Neutrophil (primary cell): Measurements from ENCODE around the gene CLDN34.

Experiments used
- H3K27ac ChIP-seq: fragments of 200-600 bp; sonication (generic); 2 replicates; pipeline ENCODE4 v1.5.1; 2016; ENCODE audit warnings: mild to moderate bottlenecking, moderate library complexity
- H3K27me3 ChIP-seq: fragments of 200-600 bp; sonication (generic); 2 replicates; pipeline ENCODE4 v1.6.0; 2016; ENCODE audit warnings: mild to moderate bottlenecking
- H3K36me3 ChIP-seq: fragments of 200-600 bp; sonication (generic); 2 replicates; pipeline ENCODE4 v1.5.1; 2017
- H3K4me1 ChIP-seq, 2 experiments: fragments of 200-600 bp in 1 of 2; sonication (generic) in 1 of 2; 1 replicate in 1 of 2; 2 replicates in 1 of 2; pipeline versions ENCODE4 v1.5.1 to v1.6.1; 2013 to 2016; ENCODE audit warnings: low read depth in 1 of 2, low read length in 1 of 2, mild to moderate bottlenecking in 1 of 2, moderate library complexity in 1 of 2; ENCODE audit not compliant: control insufficient read depth in 1 of 2, insufficient read depth in 1 of 2
- H3K4me3 ChIP-seq, 2 experiments: fragments of 200-600 bp in 1 of 2; sonication (generic) in 1 of 2; 1 replicate in 1 of 2; 2 replicates in 1 of 2; pipeline ENCODE4 v1.5.1; 2013 to 2016; ENCODE audit warnings: low read depth in 1 of 2, low read length in 1 of 2, mild to moderate bottlenecking in 1 of 2, moderate library complexity in 1 of 2
- H3K9me3 ChIP-seq: fragments of 200-600 bp; sonication (generic); 2 replicates; pipeline ENCODE4 v1.5.1; 2016
- CTCF ChIP-seq: fragments of 200-600 bp; sonication (generic); IDR thresholded peaks from 2 replicates; pipeline ENCODE4 v1.5.1; 2016; ENCODE audit warnings: antibody characterized with exemption

Gene CLDN34

GRCh38 chrX:9953396-9953795, 13.8 kb upstream of the CLDN34 start:
- Histone ChIP-seq H3K27me3 (no peaks in the 10 kb centered on the region), H3K9me3 (no peaks in the 10 kb centered on the region), H3K4me1 (no peaks in the 10 kb centered on the region), H3K4me3 (no peak overlapping the region), H3K27ac (no peak overlapping the region), H3K36me3 (no peaks in the 10 kb centered on the region)
- no peak for TF ChIP-seq CTCF

- TF ChIP-seq CTCF, result no peak
- Histone ChIP-seq H3K27me3 (no peaks in the 10 kb centered on the region), H3K27ac (no peak overlapping the region), H3K36me3 (no peaks in the 10 kb centered on the region), H3K4me3 (no peak overlapping the region), H3K9me3 (no peaks in the 10 kb centered on the region), H3K4me1 (no peaks in the 10 kb centered on the region)
These were observed 11.7 kb upstream of the CLDN34 start for GRCh38 chrX:9955506-9955905.

GRCh38 chrX:9957743-9958142, 9.4 kb upstream of the CLDN34 start:
- Histone ChIP-seq H3K36me3 (no peaks in the 10 kb centered on the region), H3K9me3 (no peaks in the 10 kb centered on the region), H3K27me3 (no peaks in the 10 kb centered on the region), H3K4me3 (no peak overlapping the region), H3K27ac (no peak overlapping the region), H3K4me1 (no peaks in the 10 kb centered on the region)
- TF ChIP-seq CTCF, result no peak

GRCh38 chrX:9958183-9958582, 9.0 kb upstream of the CLDN34 start:
- H3K4me1 ChIP-seq, result no peaks in the 10 kb centered on the region
- no peaks in the 10 kb centered on the region for H3K9me3 ChIP-seq
- no peaks in the 10 kb centered on the region for H3K27me3 ChIP-seq
- H3K36me3 ChIP-seq, result no peaks in the 10 kb centered on the region
- no peak for TF ChIP-seq CTCF
- H3K27ac ChIP-seq, result no peak overlapping the region
- no peak overlapping the region for H3K4me3 ChIP-seq

- Histone ChIP-seq H3K27ac (no peak overlapping the region), H3K4me1 (no peaks in the 10 kb centered on the region), H3K27me3 (no peaks in the 10 kb centered on the region), H3K36me3 (no peaks in the 10 kb centered on the region), H3K9me3 (no peaks in the 10 kb centered on the region), H3K4me3 (no peak overlapping the region)
- no peak for TF ChIP-seq CTCF
These were observed 5.4 kb upstream of the CLDN34 start for GRCh38 chrX:9961750-9962149.

GRCh38 chrX:9977635-9978034, 10.5 kb downstream of the CLDN34 start:
- H3K4me3 ChIP-seq, result no peak overlapping the region
- H3K27ac ChIP-seq, result no peak overlapping the region
- peaks cover 31 to 34% of the 10 kb centered on the region in 2 experiments for H3K4me1 ChIP-seq
- no peak for TF ChIP-seq CTCF
- no peaks in the 10 kb centered on the region for H3K9me3 ChIP-seq
- H3K36me3 ChIP-seq, result no peaks in the 10 kb centered on the region
- no peaks in the 10 kb centered on the region for H3K27me3 ChIP-seq
